ENCODE data around the gene C10orf67.
"Not testable (repeated sequence)": the region's sequence is repeated elsewhere in the genome, so short reads cannot be mapped to it uniquely, and the experiment has no call there.

C10orf67 gene

GRCh38 chr10:23322082-23322481 lies 22.5 kb downstream of the C10orf67 start:
- no peak for DNase-seq

DNA sequence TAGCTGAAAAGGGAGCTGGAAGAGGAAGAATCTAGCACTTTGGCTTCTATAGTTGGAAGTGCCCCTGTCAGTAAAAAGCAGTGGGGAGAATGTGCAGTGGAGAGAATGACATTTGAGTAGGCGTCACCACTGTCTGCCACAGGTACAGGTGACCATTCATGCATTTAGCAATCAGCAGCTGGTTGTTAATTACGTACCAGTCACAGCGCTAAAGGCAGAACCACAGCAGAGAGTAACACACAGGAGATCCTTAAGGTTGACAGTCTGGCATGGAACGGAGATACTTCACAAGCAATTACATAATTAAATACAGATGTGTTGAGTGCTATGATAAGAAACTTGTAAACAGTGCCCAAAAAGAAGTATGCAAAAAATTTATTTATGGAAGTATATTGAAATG lies 24.8 kb downstream of the C10orf67 start:
- DNase-seq, result no peak

DNA sequence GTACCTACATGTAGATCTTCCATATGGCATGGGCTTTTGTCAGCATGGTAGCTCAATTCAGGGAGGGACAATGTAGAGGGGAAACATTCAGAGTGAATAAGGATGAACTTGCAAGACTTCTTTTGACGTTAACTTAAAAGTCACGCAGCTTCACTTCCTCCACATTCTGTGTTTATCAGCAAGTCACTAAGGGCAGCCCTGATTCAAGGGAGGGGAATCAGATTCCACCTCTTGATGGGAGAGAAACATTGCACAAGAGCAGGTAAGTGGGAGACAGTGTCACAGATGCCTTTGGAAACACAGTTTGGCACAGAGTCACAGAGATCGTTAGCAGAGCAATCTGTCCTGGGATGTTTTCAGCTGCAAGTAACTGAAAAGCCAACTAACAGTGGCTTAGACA lies 26.2 kb downstream of the C10orf67 start:
- DNase-seq, result no peak

- DNase-seq, result no peak
Observed at GRCh38 chr10:23317416-23317815, 27.2 kb downstream of the C10orf67 start.

- no peak for DNase-seq
Observed at GRCh38 chr10:23316406-23316805, 28.2 kb downstream of the C10orf67 start.

DNA sequence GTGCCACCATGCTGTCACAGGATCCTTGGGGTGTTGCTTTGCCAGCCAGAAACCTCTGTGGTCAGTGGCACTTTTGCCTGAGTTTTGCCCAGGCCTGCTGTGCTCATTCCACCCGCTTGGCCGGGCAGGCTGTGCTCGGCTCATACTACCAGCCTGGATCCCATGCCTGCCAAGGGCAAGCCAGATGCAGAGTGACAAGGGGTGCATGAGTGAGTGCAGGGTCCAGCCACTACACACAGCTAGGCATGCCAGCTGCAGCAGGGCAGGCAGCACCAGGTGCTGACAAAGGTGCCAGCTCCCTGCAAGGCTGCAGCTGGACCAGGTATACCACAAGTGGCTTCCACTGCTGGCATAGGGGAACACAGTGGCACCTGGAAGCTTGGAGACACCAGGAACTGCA lies 28.6 kb downstream of the C10orf67 start:
- DNase-seq, result no peak

- peak; percentile 39 for DNase-seq
Observed at GRCh38 chr10:23314835-23315239, 29.8 kb downstream of the C10orf67 start.

DNA sequence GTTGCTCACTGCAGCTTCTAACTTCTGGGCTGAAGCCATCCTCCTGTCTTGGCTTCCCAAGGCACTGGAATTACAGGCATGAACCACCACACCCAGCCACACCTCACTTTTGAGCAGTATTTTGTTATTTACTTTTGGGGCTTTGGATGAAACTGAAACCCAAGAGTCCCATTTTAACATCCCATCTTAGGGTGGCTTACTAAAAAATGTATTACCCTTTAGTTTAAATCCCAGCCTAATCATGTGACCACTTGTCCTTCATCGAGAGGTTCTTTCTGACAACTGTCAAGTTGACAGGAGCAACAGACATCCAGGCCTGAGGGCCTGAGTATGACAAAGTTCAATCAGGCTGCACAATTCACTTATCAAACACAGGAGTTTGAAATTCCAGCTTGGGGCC lies 33.6 kb downstream of the C10orf67 start:
- DNase-seq, result no peak

- DNase-seq, result no peak
Observed at GRCh38 chr10:23310404-23310803, 34.2 kb downstream of the C10orf67 start.

DNA sequence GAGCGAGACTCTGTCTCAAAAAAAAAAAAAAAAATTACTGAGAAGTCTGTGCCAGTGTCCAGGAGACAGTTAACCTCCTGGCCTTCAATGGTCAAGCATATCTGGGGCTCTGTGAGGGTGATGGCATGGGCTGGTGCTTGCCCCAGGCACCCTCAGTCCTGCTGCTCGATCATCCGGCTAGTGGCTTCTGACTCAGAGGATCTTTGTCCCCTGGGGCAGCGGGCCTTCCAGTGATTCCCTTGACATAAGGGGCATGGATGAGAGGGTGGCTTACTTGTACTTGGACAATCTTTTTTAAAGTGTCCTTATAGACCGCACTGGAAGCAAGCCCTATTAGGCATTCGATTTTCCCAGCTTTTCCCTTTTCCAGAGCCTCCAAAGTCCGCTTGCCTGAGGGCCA lies 44.6 kb downstream of the C10orf67 start:
- not testable (repeated sequence) for DNase-seq

DNA sequence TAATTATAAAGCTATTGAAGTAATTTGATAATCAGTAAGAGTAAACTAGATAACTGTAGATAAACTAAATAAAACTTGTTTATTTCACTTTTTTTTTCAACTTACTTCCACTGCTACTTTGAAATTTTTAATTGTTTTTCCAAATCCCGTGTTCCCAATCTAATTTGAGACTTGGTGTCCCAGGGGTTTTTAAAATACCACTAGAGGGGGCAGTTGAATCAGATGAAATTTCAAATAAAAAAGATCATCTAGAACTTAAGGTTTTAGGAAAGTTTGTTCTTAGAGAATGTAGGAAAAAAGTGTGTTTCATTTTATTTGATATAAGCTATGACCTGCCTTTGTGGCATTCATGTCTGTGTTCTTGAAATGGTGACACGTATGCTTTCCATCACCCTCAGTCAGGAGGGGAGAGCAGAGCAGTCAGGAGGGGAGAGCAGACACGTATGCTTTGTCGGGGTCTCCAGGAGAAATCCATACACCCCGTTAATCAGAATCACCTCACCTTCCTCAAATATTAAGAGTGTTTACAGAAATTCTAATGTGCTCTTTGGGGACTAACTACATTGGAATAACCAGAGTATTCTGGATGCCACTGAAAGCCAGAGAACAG lies 49.9 kb downstream of the C10orf67 start:
- no peak for DNase-seq

- DNase-seq, result no peak
Observed at GRCh38 chr10:23293973-23294590, 50.5 kb downstream of the C10orf67 start.

- no peak for DNase-seq
Observed at GRCh38 chr10:23293145-23293724, 51.4 kb downstream of the C10orf67 start.

- no peak for DNase-seq
Observed at GRCh38 chr10:23291551-23292334, 52.9 kb downstream of the C10orf67 start.

GRCh38 chr10:23284674-23285335 lies 59.8 kb downstream of the C10orf67 start:
- no peak for DNase-seq

DNA sequence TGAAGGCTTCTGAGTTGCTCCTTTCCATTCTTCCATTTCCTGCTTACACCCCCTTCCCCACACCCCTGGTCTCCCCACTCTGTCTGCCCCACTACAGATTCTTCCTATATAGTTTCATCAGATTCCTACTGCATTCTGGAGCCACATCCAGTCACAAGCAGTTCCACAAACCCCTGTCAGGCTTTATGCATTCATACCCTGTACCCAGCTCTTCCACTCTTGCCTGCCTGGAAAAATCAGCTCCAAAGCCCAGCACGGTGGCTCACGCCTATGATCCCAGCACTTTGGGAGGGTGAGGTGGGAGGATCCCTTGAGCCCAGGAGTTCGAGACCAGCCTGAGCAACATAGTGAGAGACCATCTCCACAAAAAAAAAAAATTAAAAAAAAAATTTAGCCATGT lies 60.4 kb downstream of the C10orf67 start:
- no peak for DNase-seq

DNA sequence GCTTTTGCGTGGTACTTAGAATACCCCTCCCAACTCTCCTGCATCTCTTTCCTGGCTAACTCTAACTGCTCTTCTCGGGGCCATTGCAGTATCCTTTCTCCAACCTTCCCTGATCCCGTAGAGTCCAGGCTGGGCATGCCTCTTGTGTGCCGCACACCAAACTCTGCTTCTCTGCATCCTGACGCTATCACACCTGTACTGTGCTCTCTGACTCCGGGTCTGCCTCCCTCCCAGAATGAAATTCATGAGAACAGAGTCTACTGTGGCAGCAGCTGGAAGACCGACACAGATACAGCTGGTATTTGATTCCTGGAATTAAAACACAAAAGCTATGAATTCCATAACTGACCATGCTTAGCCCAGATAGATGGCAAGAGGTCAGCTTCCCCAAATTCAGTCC lies 60.9 kb downstream of the C10orf67 start:
- no peak for DNase-seq

GRCh38 chr10:23281044-23281433 lies 63.6 kb downstream of the C10orf67 start:
- no peak for DNase-seq

DNA sequence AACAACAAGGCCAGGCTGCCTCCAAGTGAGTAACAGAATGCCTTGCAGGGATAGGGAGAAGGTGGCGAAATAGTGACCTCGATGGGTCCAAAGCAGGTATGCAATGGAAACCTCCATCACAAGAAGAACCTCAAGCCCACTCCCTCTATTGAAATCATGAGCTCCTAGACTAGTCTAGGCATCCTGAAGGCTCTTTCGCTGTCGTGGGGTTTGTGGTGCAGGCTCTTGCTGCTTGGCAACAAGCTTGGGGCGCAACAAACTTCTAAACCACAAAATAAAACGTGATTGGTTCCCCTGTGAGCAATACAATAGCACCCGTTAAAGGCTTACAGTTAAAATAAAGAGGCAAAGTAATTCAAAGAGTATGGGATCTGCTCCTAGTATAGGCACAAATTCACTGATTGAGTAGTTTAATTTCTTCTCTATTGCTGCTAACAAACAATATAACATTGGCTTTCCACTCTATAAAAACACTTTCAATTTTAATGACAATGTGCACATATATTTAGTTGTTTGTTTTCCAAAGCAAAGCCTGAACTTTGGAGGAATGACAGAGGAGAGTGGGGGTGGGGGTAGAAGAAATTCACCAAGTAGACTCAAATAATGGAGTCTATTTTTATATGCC lies 64.1 kb downstream of the C10orf67 start:
- no peak for DNase-seq

DNA sequence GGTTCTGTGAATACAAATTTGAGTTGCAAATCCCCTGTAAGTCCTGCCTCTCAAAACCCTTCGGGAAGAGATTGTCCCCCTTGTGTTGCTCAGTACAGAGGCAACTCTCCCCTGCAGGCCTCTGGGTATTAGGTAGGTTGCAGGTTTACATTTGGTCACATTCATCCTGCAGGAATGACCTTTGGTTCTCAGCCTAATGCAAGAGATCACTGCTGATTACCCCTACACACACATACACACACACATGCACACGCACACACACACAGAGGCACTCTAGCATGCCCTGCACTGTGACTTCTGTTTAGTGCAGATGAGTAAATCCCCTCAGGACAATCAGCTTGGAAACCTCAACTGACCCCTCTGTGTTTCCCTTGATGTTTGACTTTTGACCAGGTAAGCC lies 69.2 kb downstream of the C10orf67 start:
- DNase-seq, result no peak

GRCh38 chr10:23274179-23274578 lies 70.4 kb downstream of the C10orf67 start:
- not testable (repeated sequence) for DNase-seq

- DNase-seq, result no peak
Observed at GRCh38 chr10:23270531-23270930, 74.1 kb downstream of the C10orf67 start.
